Loucy (cell line): Measurements from ENCODE around the gene KCNQ2.

Source experiments
- H2AFZ ChIP-seq: fragments of 200-600 bp; sonication (generic); 2 replicates; pipeline ENCODE4 v1.6.0; 2016; ENCODE audit warnings: antibody characterized with exemption, mild to moderate bottlenecking, low read length, moderate library complexity
- H3F3A ChIP-seq: fragments of 200-600 bp; 2 replicates; pipeline ENCODE4 v1.6.0; 2016; ENCODE audit warnings: antibody characterized with exemption, low read depth, mild to moderate bottlenecking
- H3K27me3 ChIP-seq: fragments of 200-600 bp; sonication (generic); 2 replicates; pipeline ENCODE4 v1.6.1; 2014; ENCODE audit warnings: low read length, mild to moderate bottlenecking; ENCODE audit not compliant: insufficient read depth, poor library complexity, severe bottlenecking
- H3K36me3 ChIP-seq: fragments of 200-600 bp; sonication (generic); 2 replicates; pipeline ENCODE4 v1.6.1; 2016; ENCODE audit warnings: low read length; ENCODE audit not compliant: insufficient read depth
- H3K4me1 ChIP-seq: fragments of 200-600 bp; sonication (generic); 2 replicates; pipeline ENCODE4 v1.5.1; 2014; ENCODE audit warnings: low read length, mild to moderate bottlenecking; ENCODE audit not compliant: insufficient read depth, poor library complexity, severe bottlenecking
- H3K4me2 ChIP-seq: fragments of 200-600 bp; sonication (generic); 2 replicates; pipeline ENCODE4 v1.6.0; 2014; ENCODE audit warnings: antibody characterized with exemption, low read length, low read depth, mild to moderate bottlenecking; ENCODE audit not compliant: poor library complexity, severe bottlenecking
- H3K4me3 ChIP-seq: fragments of 200-600 bp; sonication (generic); 2 replicates; pipeline ENCODE4 v1.5.1; 2014; ENCODE audit warnings: low read length, mild to moderate bottlenecking, mixed read lengths; ENCODE audit not compliant: poor library complexity, severe bottlenecking
- H3K79me2 ChIP-seq: fragments of 200-600 bp; sonication (generic); 2 replicates; pipeline ENCODE4 v1.6.1; 2014; ENCODE audit warnings: low read length; ENCODE audit not compliant: insufficient read depth
- H3K9ac ChIP-seq: fragments of 200-600 bp; sonication (generic); 2 replicates; pipeline ENCODE4 v1.6.0; 2014; ENCODE audit warnings: mild to moderate bottlenecking, low read depth, low read length, moderate library complexity; ENCODE audit not compliant: poor library complexity, severe bottlenecking
- H3K9me2 ChIP-seq: fragments of 200-600 bp; sonication (generic); replicated peaks from 2 replicates; pipeline ENCODE4 v1.6.1; 2016; ENCODE audit warnings: low read depth, low read length, mixed read lengths
- H3K9me3 ChIP-seq: fragments of 200-600 bp; sonication (generic); 2 replicates; pipeline ENCODE4 v1.6.1; 2014; ENCODE audit warnings: mild to moderate bottlenecking, antibody characterized with exemption, low read length, low read depth; ENCODE audit not compliant: insufficient read depth
- H4K20me1 ChIP-seq: fragments of 200-600 bp; sonication (generic); 2 replicates; pipeline ENCODE4 v1.6.0; 2014; ENCODE audit warnings: antibody characterized with exemption, low read length, mild to moderate bottlenecking; ENCODE audit not compliant: insufficient read depth, poor library complexity, severe bottlenecking
- CTCF ChIP-seq: fragments of 200-600 bp; sonication (generic); conservative IDR thresholded peaks from 2 replicates; pipeline ENCODE4 v1.5.1; 2014; ENCODE audit warnings: mild to moderate bottlenecking, antibody characterized with exemption, low read length
- EZH2phosphoT487 ChIP-seq: fragments of 200-600 bp; IDR thresholded peaks from 2 replicates; pipeline ENCODE4 v1.6.1; 2018; ENCODE audit warnings: antibody characterized with exemption, mild to moderate bottlenecking, moderate library complexity, borderline replicate concordance

Gene KCNQ2

GRCh38 chr20:63469713-63470101 is 2.7 kb downstream of the KCNQ2 start:
- H3F3A ChIP-seq: no peaks in the 10 kb centered on the region
- no peaks in the 10 kb centered on the region for H3K9me2 ChIP-seq
- H3K36me3 ChIP-seq: no peaks in the 10 kb centered on the region
- H3K4me2 ChIP-seq: no peak overlapping the region
- no peak for TF ChIP-seq EZH2phosphoT487
- TF ChIP-seq CTCF: no peak
- no peaks in the 10 kb centered on the region for H3K79me2 ChIP-seq
- H3K9ac ChIP-seq: no peak overlapping the region
- no peak overlapping the region for H3K4me3 ChIP-seq
- no peaks in the 10 kb centered on the region for H3K27me3 ChIP-seq
- no peaks in the 10 kb centered on the region for H3K4me1 ChIP-seq
- no peaks in the 10 kb centered on the region for H3K9me3 ChIP-seq
- no peaks in the 10 kb centered on the region for H4K20me1 ChIP-seq
- H2AFZ ChIP-seq: no peak overlapping the region

- no peaks in the 10 kb centered on the region for H3K4me1 ChIP-seq
- no peaks in the 10 kb centered on the region for H3K36me3 ChIP-seq
- no peaks in the 10 kb centered on the region for H3K27me3 ChIP-seq
- no peak overlapping the region for H3K4me3 ChIP-seq
- H3K9ac ChIP-seq: no peak overlapping the region
- H2AFZ ChIP-seq: no peak overlapping the region
- no peak for TF ChIP-seq CTCF
- TF ChIP-seq EZH2phosphoT487: no peak
- H3F3A ChIP-seq: no peaks in the 10 kb centered on the region
- H3K9me3 ChIP-seq: no peaks in the 10 kb centered on the region
- H4K20me1 ChIP-seq: no peaks in the 10 kb centered on the region
- H3K9me2 ChIP-seq: no peaks in the 10 kb centered on the region
- H3K4me2 ChIP-seq: no peak overlapping the region
- H3K79me2 ChIP-seq: no peaks in the 10 kb centered on the region
These were observed 3.3 kb downstream of the KCNQ2 start for GRCh38 chr20:63469019-63469712.

- H3K4me3 ChIP-seq: no peak overlapping the region
- no peak overlapping the region for H2AFZ ChIP-seq
- no peak overlapping the region for H3K4me2 ChIP-seq
- no peaks in the 10 kb centered on the region for H3K9me3 ChIP-seq
- no peaks in the 10 kb centered on the region for H3K4me1 ChIP-seq
- H3K36me3 ChIP-seq: no peaks in the 10 kb centered on the region
- H3K9me2 ChIP-seq: no peaks in the 10 kb centered on the region
- TF ChIP-seq CTCF (no peak), EZH2phosphoT487 (no peak)
- H3K27me3 ChIP-seq: no peaks in the 10 kb centered on the region
- H4K20me1 ChIP-seq: no peaks in the 10 kb centered on the region
- H3K9ac ChIP-seq: no peak overlapping the region
- no peaks in the 10 kb centered on the region for H3K79me2 ChIP-seq
- H3F3A ChIP-seq: no peaks in the 10 kb centered on the region
These were observed 4.0 kb downstream of the KCNQ2 start for GRCh38 chr20:63468421-63468820.
